AG10803 (cell line): Measurements from ENCODE around the gene KRTAP5-6.

Experiments used
- DNase-seq: peaks from one replicate; pipeline ENCODE4 v3.0.0; 2010; ENCODE audit warnings: low read depth
- H3K4me3 ChIP-seq: 2 replicates; pipeline ENCODE4 v1.5.1; 2011; ENCODE audit warnings: mild to moderate bottlenecking, low read length, control low read depth
- TF ChIP-seq, protein P1 (sequence below): conservative IDR thresholded peaks from 2 replicates; pipeline ENCODE4 v1.5.1; 2011; ENCODE audit warnings: mild to moderate bottlenecking, low read length, control low read depth, inconsistent platforms

KRTAP5-6 gene

DNA sequence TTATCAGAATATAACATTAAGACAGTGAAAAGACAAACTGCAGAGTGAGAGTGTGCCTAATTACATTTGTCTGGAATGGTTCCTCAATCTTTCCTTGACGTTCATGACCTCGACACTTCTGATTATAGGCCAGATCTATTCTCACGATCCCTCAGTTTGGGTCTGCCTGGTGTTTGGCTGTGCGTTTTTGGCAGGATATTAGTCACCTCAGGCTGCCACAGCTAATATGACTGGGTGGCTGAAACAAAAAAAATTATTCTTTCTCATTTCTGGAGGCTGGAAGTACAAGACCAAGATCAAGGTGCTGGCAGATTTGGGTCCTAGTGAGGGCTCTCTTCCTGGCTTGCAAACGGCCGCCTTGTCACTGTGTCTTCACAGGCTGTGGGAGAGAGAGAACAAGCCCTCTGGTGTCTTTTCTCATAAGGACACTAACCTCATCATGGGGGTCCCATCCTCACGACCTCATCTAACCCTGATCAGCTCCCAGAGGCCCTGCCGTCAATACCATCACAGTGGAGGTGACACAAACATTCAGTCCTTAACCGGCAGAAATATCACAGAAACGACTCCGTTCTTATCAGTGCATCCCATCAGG lies 30.2 kb downstream of the KRTAP5-6 start:
- no peak overlapping the region for H3K4me3 ChIP-seq
- TF ChIP-seq, protein P1, sequence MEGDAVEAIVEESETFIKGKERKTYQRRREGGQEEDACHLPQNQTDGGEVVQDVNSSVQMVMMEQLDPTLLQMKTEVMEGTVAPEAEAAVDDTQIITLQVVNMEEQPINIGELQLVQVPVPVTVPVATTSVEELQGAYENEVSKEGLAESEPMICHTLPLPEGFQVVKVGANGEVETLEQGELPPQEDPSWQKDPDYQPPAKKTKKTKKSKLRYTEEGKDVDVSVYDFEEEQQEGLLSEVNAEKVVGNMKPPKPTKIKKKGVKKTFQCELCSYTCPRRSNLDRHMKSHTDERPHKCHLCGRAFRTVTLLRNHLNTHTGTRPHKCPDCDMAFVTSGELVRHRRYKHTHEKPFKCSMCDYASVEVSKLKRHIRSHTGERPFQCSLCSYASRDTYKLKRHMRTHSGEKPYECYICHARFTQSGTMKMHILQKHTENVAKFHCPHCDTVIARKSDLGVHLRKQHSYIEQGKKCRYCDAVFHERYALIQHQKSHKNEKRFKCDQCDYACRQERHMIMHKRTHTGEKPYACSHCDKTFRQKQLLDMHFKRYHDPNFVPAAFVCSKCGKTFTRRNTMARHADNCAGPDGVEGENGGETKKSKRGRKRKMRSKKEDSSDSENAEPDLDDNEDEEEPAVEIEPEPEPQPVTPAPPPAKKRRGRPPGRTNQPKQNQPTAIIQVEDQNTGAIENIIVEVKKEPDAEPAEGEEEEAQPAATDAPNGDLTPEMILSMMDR, result no peak
- no peak for DNase-seq

DNA sequence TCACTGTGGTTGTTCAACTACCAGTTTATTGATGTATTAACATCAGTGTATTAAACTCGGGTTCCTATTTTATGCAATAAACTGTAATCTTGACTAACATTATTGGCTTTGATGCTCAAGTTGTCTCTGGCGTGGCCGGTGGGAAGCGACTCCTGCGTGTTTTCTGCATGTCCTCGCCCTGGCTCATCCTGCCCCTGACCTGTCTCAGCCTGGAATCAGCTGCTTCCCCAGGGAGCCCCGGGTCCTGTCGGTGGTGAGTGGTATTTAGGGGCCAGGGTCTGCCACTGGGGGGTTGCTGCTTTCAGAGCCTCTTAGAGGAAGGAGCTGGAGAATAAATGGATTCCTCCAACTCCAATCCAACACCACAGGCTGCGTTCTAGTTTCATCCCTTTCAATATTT lies 30.9 kb downstream of the KRTAP5-6 start:
- TF ChIP-seq, protein P1, result no peak
- no peak overlapping the region for H3K4me3 ChIP-seq
- no peak for DNase-seq

DNA sequence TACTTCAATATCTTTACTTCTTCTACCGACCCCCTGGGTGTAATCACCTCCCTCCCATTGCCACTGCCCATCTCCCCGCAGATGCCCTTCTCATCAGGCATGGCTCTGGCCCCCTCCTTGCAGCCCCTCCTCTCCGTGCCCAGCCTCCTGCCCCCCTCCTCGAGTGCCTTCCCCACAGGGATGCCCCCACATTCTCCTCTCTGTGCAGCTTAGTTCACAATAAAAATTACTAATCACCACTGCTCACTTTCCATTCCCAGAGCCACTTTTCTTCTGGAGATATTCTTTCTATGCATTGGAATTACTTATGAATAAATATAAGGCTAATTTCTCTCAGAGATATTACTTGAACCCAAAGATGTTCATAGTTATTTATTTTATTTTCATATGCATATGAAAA lies 31.3 kb downstream of the KRTAP5-6 start:
- DNase-seq, result no peak
- H3K4me3 ChIP-seq, result no peak overlapping the region
- TF ChIP-seq, protein P1, result no peak

- peak overlapping the region; percentile 45 for H3K4me3 ChIP-seq
- TF ChIP-seq, protein P1, result no peak
- DNase-seq, result no peak
These were observed 32.1 kb downstream of the KRTAP5-6 start for GRCh38 chr11:1728931-1729691.

DNA sequence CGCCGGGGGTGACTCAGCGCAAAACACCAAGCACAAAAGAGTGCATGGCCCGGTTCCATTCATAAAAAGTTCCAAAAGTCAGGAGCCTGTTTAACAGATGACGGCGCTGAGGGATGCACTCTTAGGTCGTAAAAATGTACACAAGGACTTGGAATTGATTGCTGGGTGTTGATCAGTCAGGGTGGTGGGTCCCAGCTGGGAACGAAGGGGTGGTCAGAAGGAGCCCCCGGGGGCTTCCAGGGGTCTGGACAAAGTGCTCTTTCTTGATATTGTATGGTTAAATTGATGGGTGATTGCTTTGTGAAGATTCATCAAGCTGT lies 32.7 kb downstream of the KRTAP5-6 start:
- TF ChIP-seq, protein P1, result no peak
- H3K4me3 ChIP-seq, result peak overlapping the region; percentile 45
- DNase-seq, result peak; percentile 70

DNA sequence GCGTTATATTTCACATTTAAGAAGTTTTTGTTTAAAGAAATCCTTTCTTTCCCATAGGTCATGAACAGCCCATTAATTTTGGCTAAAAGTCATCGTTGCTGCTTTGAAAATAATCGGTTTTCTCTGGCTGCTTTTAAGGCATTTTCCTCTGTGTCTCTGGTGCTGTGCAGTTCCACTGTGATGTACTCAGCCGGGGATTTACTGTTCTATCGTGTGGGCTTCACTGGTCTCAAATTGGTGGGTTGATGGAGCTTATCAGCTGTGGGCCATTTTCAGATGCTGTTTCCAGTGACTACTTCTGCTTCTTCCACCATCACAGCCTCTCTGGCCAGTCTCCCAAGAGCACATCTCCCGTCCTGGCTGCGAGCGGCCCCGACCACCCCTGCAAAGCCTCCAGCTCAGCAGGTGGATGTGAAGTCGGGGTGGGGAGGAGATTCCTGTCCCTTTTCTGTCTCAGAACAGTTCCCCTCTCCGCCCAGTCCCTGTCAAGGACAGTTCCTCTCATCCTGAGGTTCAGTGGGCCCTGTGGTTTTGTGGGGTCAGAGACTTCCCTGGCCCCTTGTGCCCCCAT lies 33.1 kb downstream of the KRTAP5-6 start:
- no peak overlapping the region for H3K4me3 ChIP-seq
- TF ChIP-seq, protein P1, result no peak
- no peak for DNase-seq
